Parathyroid adenoma (tissue), 2 donors: ENCODE data around the gene PREP.

ENCODE experiments used
- H2AFZ ChIP-seq: fragments of 300-600 bp; sonication (generic); one replicate; pipeline ENCODE4 v1.7.0; 2017; ENCODE audit warnings: antibody characterized with exemption, mild to moderate bottlenecking
- H3K27ac ChIP-seq: fragments of 300-600 bp; sonication (generic); one replicate; pipeline ENCODE4 v1.7.0; 2017
- H3K27me3 ChIP-seq: fragments of 300-600 bp; sonication (generic); one replicate; pipeline ENCODE4 v1.7.0; 2017; ENCODE audit warnings: low read length; ENCODE audit not compliant: control insufficient read depth, insufficient read depth
- H3K36me3 ChIP-seq: fragments of 300-600 bp; sonication (generic); one replicate; pipeline ENCODE4 v1.7.0; 2017; ENCODE audit warnings: low read length; ENCODE audit not compliant: control insufficient read depth, insufficient read depth
- H3K4me1 ChIP-seq: fragments of 300-600 bp; sonication (generic); one replicate; pipeline ENCODE4 v1.7.0; 2017; ENCODE audit warnings: control low read depth
- H3K4me2 ChIP-seq: fragments of 300-600 bp; sonication (generic); one replicate; pipeline ENCODE4 v1.7.0; 2017; ENCODE audit warnings: low read length
- H3K4me3 ChIP-seq: fragments of 300-600 bp; sonication (generic); one replicate; pipeline ENCODE4 v1.7.0; 2017; ENCODE audit warnings: low read depth, low read length
- H3K79me2 ChIP-seq: fragments of 300-600 bp; sonication (generic); one replicate; pipeline ENCODE4 v1.7.0; 2017; ENCODE audit warnings: control low read depth
- H3K9ac ChIP-seq: fragments of 300-600 bp; sonication (generic); one replicate; pipeline ENCODE4 v1.7.0; 2017; ENCODE audit warnings: mild to moderate bottlenecking
- H3K9me3 ChIP-seq: fragments of 300-600 bp; sonication (generic); one replicate; pipeline ENCODE4 v1.7.0; 2017; ENCODE audit warnings: low read length; ENCODE audit not compliant: control insufficient read depth
- TF ChIP-seq, protein P1 (sequence below): fragments of 300-600 bp; sonication (generic); IDR thresholded peaks from one replicate; pipeline ENCODE4 v1.7.0; 2017; ENCODE audit warnings: antibody characterized with exemption, mild to moderate bottlenecking
- donor health status: primary hyperparathyroidism.

PREP gene

DNA sequence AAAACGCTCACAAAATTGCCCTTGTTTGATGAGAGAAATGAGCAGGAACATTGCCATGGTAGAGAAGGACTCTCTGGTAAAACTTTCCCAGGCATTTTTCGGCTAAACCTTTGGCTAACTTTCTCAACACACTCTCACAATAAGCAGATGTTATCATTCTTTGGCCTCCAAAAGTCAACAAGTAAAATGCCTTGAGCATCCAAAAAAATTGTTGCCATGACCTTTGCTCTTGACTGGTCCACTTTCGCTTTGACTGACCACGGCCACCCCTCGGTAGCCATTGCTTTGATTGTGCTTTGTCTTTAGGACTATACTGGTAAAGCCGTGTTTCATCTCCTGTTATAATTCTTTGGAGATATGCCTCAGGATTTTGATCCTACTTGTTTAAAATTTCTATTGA lies 41.1 kb upstream of the PREP start:
- Histone ChIP-seq H3K4me3 (no peak overlapping the region), H3K9ac (no peak overlapping the region), H2AFZ (no peak overlapping the region), H3K4me2 (no peak overlapping the region), H3K36me3 (no peaks in the 10 kb centered on the region), H3K9me3 (peaks cover 4% of the 10 kb centered on the region), H3K27me3 (no peaks in the 10 kb centered on the region), H3K27ac (no peak overlapping the region), H3K79me2 (no peaks in the 10 kb centered on the region), H3K4me1 (no peaks in the 10 kb centered on the region)
- TF ChIP-seq, protein P1, sequence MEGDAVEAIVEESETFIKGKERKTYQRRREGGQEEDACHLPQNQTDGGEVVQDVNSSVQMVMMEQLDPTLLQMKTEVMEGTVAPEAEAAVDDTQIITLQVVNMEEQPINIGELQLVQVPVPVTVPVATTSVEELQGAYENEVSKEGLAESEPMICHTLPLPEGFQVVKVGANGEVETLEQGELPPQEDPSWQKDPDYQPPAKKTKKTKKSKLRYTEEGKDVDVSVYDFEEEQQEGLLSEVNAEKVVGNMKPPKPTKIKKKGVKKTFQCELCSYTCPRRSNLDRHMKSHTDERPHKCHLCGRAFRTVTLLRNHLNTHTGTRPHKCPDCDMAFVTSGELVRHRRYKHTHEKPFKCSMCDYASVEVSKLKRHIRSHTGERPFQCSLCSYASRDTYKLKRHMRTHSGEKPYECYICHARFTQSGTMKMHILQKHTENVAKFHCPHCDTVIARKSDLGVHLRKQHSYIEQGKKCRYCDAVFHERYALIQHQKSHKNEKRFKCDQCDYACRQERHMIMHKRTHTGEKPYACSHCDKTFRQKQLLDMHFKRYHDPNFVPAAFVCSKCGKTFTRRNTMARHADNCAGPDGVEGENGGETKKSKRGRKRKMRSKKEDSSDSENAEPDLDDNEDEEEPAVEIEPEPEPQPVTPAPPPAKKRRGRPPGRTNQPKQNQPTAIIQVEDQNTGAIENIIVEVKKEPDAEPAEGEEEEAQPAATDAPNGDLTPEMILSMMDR, result no peak

DNA sequence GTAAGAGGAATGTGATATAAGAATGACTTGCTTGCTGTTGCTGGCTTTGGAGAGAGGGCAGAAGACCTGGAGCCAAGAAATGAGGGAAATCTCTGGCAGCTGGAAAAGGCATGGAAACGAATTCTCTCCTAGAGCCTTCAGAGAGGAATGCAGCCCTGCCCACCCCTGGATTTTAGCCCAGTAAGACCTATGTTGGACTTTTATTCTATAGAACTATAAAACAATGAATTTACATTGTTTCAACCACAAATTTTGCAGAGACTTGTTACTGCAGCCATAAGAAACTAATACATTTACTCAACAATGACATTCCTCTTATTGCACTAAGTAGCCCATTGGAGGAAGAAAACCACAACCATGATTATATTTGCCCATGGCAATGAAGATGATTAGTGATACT lies 39.5 kb upstream of the PREP start:
- peaks cover 4% of the 10 kb centered on the region for H3K9me3 ChIP-seq
- no peaks in the 10 kb centered on the region for H3K79me2 ChIP-seq
- H3K4me2 ChIP-seq, result no peak overlapping the region
- H2AFZ ChIP-seq, result no peak overlapping the region
- H3K27ac ChIP-seq, result no peak overlapping the region
- H3K36me3 ChIP-seq, result no peaks in the 10 kb centered on the region
- H3K9ac ChIP-seq, result no peak overlapping the region
- no peak overlapping the region for H3K4me3 ChIP-seq
- TF ChIP-seq, protein P1, result no peak
- no peaks in the 10 kb centered on the region for H3K27me3 ChIP-seq
- H3K4me1 ChIP-seq, result no peaks in the 10 kb centered on the region

DNA sequence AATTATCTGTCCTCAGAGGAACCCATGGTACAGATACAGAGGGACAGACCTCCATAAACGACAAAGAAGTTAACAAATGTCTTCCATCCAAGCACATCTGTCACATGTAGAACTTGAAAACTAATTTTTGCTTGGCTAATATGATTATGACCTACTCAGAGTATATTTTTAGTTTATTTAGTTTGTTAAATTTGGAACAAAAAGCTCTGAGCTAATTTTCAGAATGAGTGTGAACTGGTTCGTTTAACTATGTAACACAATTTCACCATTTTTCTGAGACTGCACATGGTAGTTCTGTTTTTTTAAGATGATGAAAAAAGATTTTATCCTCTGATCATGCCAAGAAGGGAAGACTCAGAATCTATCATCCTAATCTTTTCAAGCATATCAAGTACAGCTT lies 34.4 kb upstream of the PREP start:
- no peaks in the 10 kb centered on the region for H3K79me2 ChIP-seq
- no peak overlapping the region for H3K4me2 ChIP-seq
- no peaks in the 10 kb centered on the region for H3K36me3 ChIP-seq
- no peak overlapping the region for H3K4me3 ChIP-seq
- H3K4me1 ChIP-seq, result no peaks in the 10 kb centered on the region
- H2AFZ ChIP-seq, result no peak overlapping the region
- H3K27me3 ChIP-seq, result no peaks in the 10 kb centered on the region
- no peak overlapping the region for H3K27ac ChIP-seq
- TF ChIP-seq, protein P1, result no peak
- no peaks in the 10 kb centered on the region for H3K9me3 ChIP-seq
- no peak overlapping the region for H3K9ac ChIP-seq

DNA sequence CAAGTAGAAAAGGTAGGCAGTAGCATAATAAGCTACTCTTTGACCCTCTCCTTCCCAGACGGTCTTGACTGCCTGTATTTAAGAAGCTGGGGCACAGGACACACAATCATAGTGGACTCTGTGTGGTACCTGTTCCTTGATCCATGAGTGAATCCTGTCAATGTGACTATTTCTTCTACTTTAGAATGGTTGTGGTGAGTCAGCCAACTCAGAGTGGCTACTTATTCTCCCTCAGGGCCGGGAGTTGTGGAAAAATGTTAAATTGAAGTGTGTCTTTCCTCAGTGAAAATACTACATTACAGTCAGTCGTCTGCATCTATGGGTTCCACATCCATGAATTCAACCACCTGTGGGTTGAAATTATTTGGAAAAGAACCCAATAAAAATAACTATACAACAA lies 30.8 kb upstream of the PREP start:
- Histone ChIP-seq H3K4me1 (no peaks in the 10 kb centered on the region), H3K36me3 (no peaks in the 10 kb centered on the region), H3K27me3 (no peaks in the 10 kb centered on the region), H3K9me3 (no peaks in the 10 kb centered on the region), H3K79me2 (no peaks in the 10 kb centered on the region), H3K27ac (no peak overlapping the region), H3K4me2 (no peak overlapping the region), H3K9ac (no peak overlapping the region), H2AFZ (no peak overlapping the region), H3K4me3 (no peak overlapping the region)
- TF ChIP-seq, protein P1, result no peak

DNA sequence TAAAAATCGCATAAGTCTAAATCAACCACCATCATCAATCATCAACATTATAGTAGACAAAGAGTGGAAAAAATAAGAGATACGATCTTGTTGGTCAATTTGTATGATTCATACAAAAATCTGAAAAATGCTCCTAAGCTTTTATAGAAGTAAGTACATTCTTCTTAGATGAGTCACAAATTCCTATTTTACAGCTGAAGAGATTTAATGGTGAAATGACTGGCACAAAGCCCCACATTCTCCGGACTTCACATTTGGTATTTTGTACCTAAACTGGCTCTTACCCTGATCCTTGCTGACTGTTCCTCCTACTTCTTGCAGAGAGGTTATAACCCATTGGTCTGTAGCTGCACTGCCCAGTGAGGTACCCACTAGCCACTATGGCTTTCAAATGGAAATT lies 29.9 kb upstream of the PREP start:
- H3K9me3 ChIP-seq, result no peaks in the 10 kb centered on the region
- H3K27ac ChIP-seq, result no peak overlapping the region
- no peak overlapping the region for H3K4me2 ChIP-seq
- H3K4me3 ChIP-seq, result no peak overlapping the region
- no peaks in the 10 kb centered on the region for H3K27me3 ChIP-seq
- H3K79me2 ChIP-seq, result no peaks in the 10 kb centered on the region
- H3K9ac ChIP-seq, result no peak overlapping the region
- no peaks in the 10 kb centered on the region for H3K36me3 ChIP-seq
- no peaks in the 10 kb centered on the region for H3K4me1 ChIP-seq
- TF ChIP-seq, protein P1, result no peak
- no peak overlapping the region for H2AFZ ChIP-seq
